Measurements from ENCODE around the gene ALDH1A1. TPM values are rescaled to one million over a fixed set of nuclear protein-coding genes. Genes with fewer than 3 reads are reported as not detected.

ALDH1A1 gene
- total and polyA plus RNA-seq, 3 donors from 2014 or later, result 307 to 474 (median 337) TPM

DNA sequence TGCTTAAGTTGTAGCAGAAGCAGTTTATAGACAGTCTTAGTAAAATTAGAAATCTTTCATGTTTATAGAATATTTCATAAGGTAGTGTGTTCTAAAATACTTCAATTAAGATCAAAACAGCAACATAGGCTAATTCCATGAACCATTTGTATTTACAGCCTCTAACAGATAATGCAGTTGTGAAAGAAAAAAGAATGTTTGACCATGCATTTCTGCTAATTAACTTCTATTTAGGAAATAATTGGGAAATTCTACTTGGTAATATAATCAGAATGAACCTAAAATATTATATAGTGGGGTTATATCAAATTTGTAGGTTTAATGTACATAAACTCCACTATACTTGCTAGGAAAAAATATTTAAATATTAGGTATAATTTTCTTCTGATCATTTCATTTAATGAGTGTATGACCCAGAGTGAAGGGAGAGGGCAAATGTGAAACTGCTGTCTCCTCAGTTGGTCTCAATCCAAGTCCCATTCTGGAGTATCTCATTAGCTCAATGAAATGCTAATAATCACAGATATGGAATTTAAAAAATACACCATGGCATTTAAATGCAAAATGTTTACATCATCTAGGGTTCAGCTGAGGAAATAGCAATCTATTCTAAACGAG, 34.9 kb downstream of the ALDH1A1 start:
- Histone ChIP-seq H3K4me3 (no peak overlapping the region), H3K4me1 (peaks cover 16% of the 10 kb centered on the region), H3K27me3 (no peaks in the 10 kb centered on the region), H3K36me3 (ENCODE audit: low read depth, missing control alignments) (no peaks in the 10 kb centered on the region), H3K27ac (no peak overlapping the region), H3K9me3 (no peaks in the 10 kb centered on the region)
- intact Hi-C loops (cut with DNase I; ENCODE audit: low total_unique reads), result no loop called here
- DNase-seq, result no peak
- 28 to 38% methylated on average over 1 of the region's 1 CpG for WGBS, 2 donors
- TF ChIP-seq, protein P1, sequence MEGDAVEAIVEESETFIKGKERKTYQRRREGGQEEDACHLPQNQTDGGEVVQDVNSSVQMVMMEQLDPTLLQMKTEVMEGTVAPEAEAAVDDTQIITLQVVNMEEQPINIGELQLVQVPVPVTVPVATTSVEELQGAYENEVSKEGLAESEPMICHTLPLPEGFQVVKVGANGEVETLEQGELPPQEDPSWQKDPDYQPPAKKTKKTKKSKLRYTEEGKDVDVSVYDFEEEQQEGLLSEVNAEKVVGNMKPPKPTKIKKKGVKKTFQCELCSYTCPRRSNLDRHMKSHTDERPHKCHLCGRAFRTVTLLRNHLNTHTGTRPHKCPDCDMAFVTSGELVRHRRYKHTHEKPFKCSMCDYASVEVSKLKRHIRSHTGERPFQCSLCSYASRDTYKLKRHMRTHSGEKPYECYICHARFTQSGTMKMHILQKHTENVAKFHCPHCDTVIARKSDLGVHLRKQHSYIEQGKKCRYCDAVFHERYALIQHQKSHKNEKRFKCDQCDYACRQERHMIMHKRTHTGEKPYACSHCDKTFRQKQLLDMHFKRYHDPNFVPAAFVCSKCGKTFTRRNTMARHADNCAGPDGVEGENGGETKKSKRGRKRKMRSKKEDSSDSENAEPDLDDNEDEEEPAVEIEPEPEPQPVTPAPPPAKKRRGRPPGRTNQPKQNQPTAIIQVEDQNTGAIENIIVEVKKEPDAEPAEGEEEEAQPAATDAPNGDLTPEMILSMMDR (IDR thresholded peaks at IDR 0.05), result no peak
- TF ChIP-seq POLR2A (IDR thresholded peaks at IDR 0.05), result no peak

DNA sequence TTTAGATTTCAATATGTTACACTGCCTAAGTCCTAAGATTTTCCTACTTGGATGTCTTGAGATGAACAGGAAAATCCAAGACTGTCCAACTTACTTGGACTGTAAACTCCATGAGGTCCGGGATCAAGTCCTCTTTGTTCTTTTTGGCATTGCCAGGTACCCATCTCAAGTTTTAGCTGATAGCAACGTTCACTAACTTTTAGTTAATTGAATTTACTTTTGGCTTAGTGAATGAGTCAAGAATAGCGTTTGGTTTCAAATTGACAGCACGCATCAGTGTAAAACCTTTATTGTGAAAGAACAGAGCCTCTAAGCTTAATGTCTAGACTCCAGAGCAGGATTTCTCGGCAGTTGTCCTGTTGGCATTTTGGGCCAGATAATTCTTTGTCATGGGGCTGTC, 37.2 kb downstream of the ALDH1A1 start:
- 72 to 81% methylated on average over 5 of the region's 5 CpGs for WGBS, 2 donors

DNA sequence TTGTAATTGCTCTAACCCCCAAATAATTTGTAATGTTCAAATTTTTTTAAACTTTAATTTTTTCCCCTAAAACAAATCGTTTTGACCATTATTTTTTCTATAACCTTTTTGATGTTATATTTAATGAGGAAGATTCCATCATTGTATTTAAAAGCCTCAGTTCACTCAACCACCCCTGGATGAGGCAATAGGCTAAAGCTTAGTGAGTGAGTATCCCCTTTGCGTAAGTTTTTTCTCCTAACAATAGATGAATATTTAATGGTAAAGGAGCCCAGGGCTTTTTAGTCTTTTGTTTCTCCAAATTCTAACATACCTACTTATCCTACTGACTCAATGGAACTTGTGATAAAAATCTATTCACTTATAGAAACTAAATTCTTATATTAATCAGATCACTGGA, 38.1 kb downstream of the ALDH1A1 start:
- Histone ChIP-seq H3K4me1 (peaks cover 26% of the 10 kb centered on the region), H3K27me3 (no peaks in the 10 kb centered on the region), H3K36me3 (ENCODE audit: low read depth, missing control alignments) (no peaks in the 10 kb centered on the region), H3K4me3 (no peak overlapping the region), H3K27ac (peak overlapping the region in 1 of 2 donors; percentile 5), H3K9me3 (no peaks in the 10 kb centered on the region)
- 58 to 87% methylated on average over 2 of the region's 2 CpGs for WGBS, 2 donors
- TF ChIP-seq POLR2A (IDR thresholded peaks at IDR 0.05), result no peak
- TF ChIP-seq, protein P1 (IDR thresholded peaks at IDR 0.05), result no peak
- no peak for DNase-seq
- intact Hi-C loops (cut with DNase I; ENCODE audit: low total_unique reads), result no loop called here

More for the DNA sequence above, 37.2 kb downstream of the ALDH1A1 start:
- H3K4me3 ChIP-seq, result no peak overlapping the region
- no peaks in the 10 kb centered on the region for H3K9me3 ChIP-seq
- no peaks in the 10 kb centered on the region for H3K36me3 ChIP-seq (ENCODE audit: low read depth, missing control alignments)
- H3K27me3 ChIP-seq, result no peaks in the 10 kb centered on the region
- DNase-seq, result no peak
- H3K27ac ChIP-seq, result no peak overlapping the region
- peaks cover 31% of the 10 kb centered on the region for H3K4me1 ChIP-seq
- TF ChIP-seq POLR2A (IDR thresholded peaks at IDR 0.05), result no peak
- TF ChIP-seq, protein P1 (IDR thresholded peaks at IDR 0.05), result no peak
- intact Hi-C loops (cut with DNase I; ENCODE audit: low total_unique reads), result no loop called here

DNA sequence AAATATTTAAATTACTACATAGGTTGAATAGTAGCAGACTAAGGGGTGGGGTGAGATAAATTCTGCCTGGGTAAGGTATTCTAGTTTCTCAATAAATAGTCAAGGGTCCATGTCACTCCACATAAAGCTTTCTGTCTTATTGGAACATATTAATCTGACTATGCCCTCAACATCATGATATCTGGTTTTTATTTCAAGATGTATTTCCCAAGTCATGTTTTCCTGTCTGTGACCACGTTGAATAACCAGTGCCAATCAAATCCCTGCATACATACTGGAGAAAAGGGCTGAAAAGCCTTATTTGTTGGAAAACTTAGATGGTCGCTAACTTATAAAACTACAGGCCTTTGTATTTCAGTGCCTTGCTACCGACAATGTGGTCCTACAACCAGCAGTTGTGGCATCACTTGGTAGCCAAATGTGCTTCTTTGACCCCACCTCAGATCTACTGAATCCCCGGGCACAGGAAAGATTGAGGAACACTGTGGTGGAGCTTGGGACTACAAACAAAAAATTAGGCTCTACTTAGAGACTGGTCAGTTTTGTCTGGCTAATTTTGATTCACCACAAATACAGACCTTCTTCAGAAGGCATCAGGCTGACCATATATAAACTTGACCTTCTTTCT, 39.4 kb downstream of the ALDH1A1 start:
- no peak for DNase-seq
- WGBS, 2 donors, result 76 to 82% methylated on average over 4 of the region's 4 CpGs
- Histone ChIP-seq H3K9me3 (no peaks in the 10 kb centered on the region), H3K4me1 (peaks cover 22% of the 10 kb centered on the region), H3K36me3 (ENCODE audit: low read depth, missing control alignments) (no peaks in the 10 kb centered on the region), H3K27me3 (no peaks in the 10 kb centered on the region), H3K4me3 (no peak overlapping the region), H3K27ac (peak overlapping the region; percentile 81 to 88)
- intact Hi-C loops (cut with DNase I; ENCODE audit: low total_unique reads), result no loop called here
- TF ChIP-seq POLR2A (IDR thresholded peaks at IDR 0.05), result no peak
- TF ChIP-seq, protein P1 (IDR thresholded peaks at IDR 0.05), result no peak
